Measurements from ENCODE around the gene RGS12. TPM values are rescaled to one million over a fixed set of nuclear protein-coding genes. Genes with fewer than 3 reads are reported as not detected.

RGS12 gene
- polyA plus RNA-seq, 2 of the 4 experiments (the other 2 are of a cell fraction) = 7.4 to 8.9 TPM

- H3K9me3 ChIP-seq = no peaks in the 10 kb centered on the region
- peaks cover 6% of the 10 kb centered on the region; the same call in 2 of the 3 replicates for H3K4me1 ChIP-seq
- no peak overlapping the region for H3K27ac ChIP-seq
Measured at GRCh38 chr4:3287972-3288570, 4.8 kb upstream of the RGS12 start.

GRCh38 chr4:3288571-3289094 is 4.2 kb upstream of the RGS12 start:
- Histone ChIP-seq H3K4me3 (no peak overlapping the region), H3K9me3 (no peaks in the 10 kb centered on the region), H3K4me2 (no peak overlapping the region), H3K27ac (no peak overlapping the region), H3K4me1 (peaks cover 6% of the 10 kb centered on the region; the same call in 2 of the 3 replicates)
- 84% methylated on average over 6 of the region's 11 CpGs for WGBS (ENCODE audit: missing lambda C conversion rate)
- POLR2A ChIA-PET = no interaction called here
- ATAC-seq = no peak
- TF ChIP-seq RNF2 (IDR thresholded peaks at IDR 0.05; ENCODE audit: borderline replicate concordance, low read depth) (no peak), HOXB13 (CRISPR knock-in tag; IDR thresholded peaks at IDR 0.05; ENCODE audit: low read depth) (no peak), JUNB (IDR thresholded peaks at IDR 0.05) (no peak), ZC3H11A (IDR thresholded peaks at IDR 0.05) (no peak), CBX2 (IDR thresholded peaks at IDR 0.05; ENCODE audit: borderline replicate concordance, low read depth) (no peak), SMC3 (IDR thresholded peaks at IDR 0.05) (no peak), RARB (CRISPR knock-in tag; IDR thresholded peaks at IDR 0.05) (no peak), FOSL2 (IDR thresholded peaks at IDR 0.05) (no peak), FOSL2 (CRISPR knock-in tag; IDR thresholded peaks at IDR 0.05) (no peak), HDAC2 (IDR thresholded peaks at IDR 0.05) (no peak), TP53 (CRISPR knock-in tag; IDR thresholded peaks at IDR 0.05) (no peak), GATA3 (IDR thresholded peaks at IDR 0.05; ENCODE audit: borderline replicate concordance) (no peak), RAD21 (conservative IDR thresholded peaks at IDR 0.05 in 1 of 2, IDR thresholded peaks at IDR 0.05 in 1 of 2) (no peak), CEBPB (IDR thresholded peaks at IDR 0.05) (no peak)
- TF ChIP-seq, protein P1, sequence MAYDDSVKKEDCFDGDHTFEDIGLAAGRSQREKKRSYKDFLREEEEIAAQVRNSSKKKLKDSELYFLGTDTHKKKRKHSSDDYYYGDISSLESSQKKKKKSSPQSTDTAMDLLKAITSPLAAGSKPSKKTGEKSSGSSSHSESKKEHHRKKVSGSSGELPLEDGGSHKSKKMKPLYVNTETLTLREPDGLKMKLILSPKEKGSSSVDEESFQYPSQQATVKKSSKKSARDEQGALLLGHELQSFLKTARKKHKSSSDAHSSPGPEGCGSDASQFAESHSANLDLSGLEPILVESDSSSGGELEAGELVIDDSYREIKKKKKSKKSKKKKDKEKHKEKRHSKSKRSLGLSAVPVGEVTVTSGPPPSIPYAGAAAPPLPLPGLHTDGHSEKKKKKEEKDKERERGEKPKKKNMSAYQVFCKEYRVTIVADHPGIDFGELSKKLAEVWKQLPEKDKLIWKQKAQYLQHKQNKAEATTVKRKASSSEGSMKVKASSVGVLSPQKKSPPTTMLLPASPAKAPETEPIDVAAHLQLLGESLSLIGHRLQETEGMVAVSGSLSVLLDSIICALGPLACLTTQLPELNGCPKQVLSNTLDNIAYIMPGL (CRISPR knock-in tag; IDR thresholded peaks at IDR 0.05; ENCODE audit: borderline replicate concordance) = no peak
- TF ChIP-seq, protein P2, sequence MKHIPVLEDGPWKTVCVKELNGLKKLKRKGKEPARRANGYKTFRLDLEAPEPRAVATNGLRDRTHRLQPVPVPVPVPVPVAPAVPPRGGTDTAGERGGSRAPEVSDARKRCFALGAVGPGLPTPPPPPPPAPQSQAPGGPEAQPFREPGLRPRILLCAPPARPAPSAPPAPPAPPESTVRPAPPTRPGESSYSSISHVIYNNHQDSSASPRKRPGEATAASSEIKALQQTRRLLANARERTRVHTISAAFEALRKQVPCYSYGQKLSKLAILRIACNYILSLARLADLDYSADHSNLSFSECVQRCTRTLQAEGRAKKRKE (CRISPR knock-in tag; IDR thresholded peaks at IDR 0.05; ENCODE audit: low read depth) = no peak
- TF ChIP-seq, protein P3, sequence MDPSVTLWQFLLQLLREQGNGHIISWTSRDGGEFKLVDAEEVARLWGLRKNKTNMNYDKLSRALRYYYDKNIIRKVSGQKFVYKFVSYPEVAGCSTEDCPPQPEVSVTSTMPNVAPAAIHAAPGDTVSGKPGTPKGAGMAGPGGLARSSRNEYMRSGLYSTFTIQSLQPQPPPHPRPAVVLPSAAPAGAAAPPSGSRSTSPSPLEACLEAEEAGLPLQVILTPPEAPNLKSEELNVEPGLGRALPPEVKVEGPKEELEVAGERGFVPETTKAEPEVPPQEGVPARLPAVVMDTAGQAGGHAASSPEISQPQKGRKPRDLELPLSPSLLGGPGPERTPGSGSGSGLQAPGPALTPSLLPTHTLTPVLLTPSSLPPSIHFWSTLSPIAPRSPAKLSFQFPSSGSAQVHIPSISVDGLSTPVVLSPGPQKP (IDR thresholded peaks at IDR 0.05; ENCODE audit: low read depth, low read length) = no peak
- no peak for DNase-seq (ENCODE audit: low read depth in 1 of 2, low spot score in 1 of 2)
- CTCF ChIA-PET = no interaction called here
- no peak for FAIRE-seq

More at GRCh38 chr4:3287972-3288570, 4.8 kb upstream of the RGS12 start:
- POLR2A ChIA-PET = no interaction called here
- DNase-seq (ENCODE audit: low read depth in 1 of 2, low spot score in 1 of 2) (no peak), ATAC-seq (no peak), FAIRE-seq (no peak)
- 95% methylated on average over 11 of the region's 24 CpGs for WGBS (ENCODE audit: missing lambda C conversion rate)
- Histone ChIP-seq H3K4me2 (no peak overlapping the region), H3K4me3 (no peak overlapping the region)
- TF ChIP-seq GATA3 (IDR thresholded peaks at IDR 0.05; ENCODE audit: borderline replicate concordance) = no peak
- no peak for TF ChIP-seq BHLHE40 (IDR thresholded peaks at IDR 0.05; ENCODE audit: low read depth, low read length)
- TF ChIP-seq ZNF302 (CRISPR knock-in tag; IDR thresholded peaks at IDR 0.05) = no peak
- no peak for TF ChIP-seq SREBF2 (IDR thresholded peaks at IDR 0.05)
- TF ChIP-seq, protein P4, sequence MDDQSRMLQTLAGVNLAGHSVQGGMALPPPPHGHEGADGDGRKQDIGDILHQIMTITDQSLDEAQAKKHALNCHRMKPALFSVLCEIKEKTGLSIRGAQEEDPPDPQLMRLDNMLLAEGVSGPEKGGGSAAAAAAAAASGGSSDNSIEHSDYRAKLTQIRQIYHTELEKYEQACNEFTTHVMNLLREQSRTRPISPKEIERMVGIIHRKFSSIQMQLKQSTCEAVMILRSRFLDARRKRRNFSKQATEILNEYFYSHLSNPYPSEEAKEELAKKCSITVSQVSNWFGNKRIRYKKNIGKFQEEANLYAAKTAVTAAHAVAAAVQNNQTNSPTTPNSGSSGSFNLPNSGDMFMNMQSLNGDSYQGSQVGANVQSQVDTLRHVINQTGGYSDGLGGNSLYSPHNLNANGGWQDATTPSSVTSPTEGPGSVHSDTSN (IDR thresholded peaks at IDR 0.05) = no peak
- no peak for TF ChIP-seq FOSL2 (IDR thresholded peaks at IDR 0.05)
- no peak for TF ChIP-seq FOSL2 (CRISPR knock-in tag; IDR thresholded peaks at IDR 0.05)
- no peak for TF ChIP-seq HDAC2 (IDR thresholded peaks at IDR 0.05)
- no peak for TF ChIP-seq NR3C1 (IDR thresholded peaks at IDR 0.05)
- no peak for TF ChIP-seq MAFK (IDR thresholded peaks at IDR 0.05; ENCODE audit: partially characterized antibody)
- TF ChIP-seq KDM5A (IDR thresholded peaks at IDR 0.05) = no peak
- no peak for TF ChIP-seq HOXB5 (CRISPR knock-in tag; IDR thresholded peaks at IDR 0.05)
- TF ChIP-seq FOSB (CRISPR knock-in tag; IDR thresholded peaks at IDR 0.05) = no peak
- TF ChIP-seq RCOR1 (IDR thresholded peaks at IDR 0.05; ENCODE audit: low read depth, low read length) = no peak
- CTCF ChIA-PET = no interaction called here

Measured in A549 (cell line).